NCI-H748 (cell line): ENCODE results near the gene CRYGN.

Experiments used
- DNase-seq: peaks from one replicate; lab custom pipeline; 2025; ENCODE audit not compliant: unreplicated experiment; lab: John Stamatoyannopoulos, UW

The CRYGN gene

DNA sequence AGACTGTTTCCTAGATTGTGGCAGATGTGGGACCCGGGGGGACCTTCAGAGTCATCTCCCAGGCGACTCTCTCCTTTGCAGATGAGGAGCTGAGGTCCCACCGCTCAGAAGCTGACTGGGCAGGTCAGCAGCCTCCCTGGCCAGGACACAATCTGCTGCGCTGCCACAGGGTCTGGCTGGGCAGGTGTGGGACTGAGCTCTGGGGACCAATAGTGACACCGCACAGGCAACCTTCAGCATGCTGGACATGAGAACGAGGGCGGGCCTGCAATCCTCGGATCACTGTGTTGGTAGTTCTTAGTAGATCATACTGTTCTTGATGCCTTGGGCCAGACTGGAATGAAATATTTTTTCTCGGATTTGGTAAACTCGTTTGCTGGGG lies 20.5 kb upstream of the CRYGN start:
- DNase-seq: no peak

DNA sequence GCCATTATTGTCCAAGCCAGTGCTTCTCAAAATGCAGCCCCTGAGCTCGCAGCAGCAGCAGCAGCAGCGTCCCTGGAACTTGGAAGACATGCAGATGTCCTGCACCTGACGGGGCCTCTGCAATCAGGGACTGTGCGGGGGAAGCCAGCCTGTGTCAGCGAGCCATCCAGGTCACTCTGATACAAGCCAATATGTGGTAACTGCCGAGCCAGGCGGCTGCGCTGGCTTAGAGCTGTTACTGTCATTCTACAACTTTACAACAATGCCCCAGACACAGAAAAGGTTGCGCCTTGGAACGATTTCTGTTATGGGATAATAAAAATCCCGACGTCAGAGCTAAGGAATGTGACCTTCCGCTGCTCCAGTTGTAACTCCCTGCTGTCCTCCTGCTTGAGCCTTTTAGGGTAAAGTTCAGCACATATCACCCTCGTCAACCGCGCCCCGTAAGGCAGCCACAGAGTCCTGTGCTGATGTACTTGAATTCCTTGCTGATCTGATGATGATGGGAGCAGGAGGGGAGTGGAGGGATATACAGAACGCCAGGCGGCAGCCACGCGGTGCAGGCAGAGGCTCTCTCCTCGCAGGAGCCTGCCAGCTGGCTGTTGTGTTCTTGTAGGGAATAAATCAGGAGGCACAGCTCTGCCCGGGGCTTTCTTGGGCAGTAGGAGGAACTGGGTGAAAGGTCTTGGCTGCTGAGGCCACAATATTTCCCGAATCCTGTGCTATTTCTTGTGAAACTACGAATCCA lies 20.0 kb upstream of the CRYGN start:
- DNase-seq: peak; percentile 10

DNA sequence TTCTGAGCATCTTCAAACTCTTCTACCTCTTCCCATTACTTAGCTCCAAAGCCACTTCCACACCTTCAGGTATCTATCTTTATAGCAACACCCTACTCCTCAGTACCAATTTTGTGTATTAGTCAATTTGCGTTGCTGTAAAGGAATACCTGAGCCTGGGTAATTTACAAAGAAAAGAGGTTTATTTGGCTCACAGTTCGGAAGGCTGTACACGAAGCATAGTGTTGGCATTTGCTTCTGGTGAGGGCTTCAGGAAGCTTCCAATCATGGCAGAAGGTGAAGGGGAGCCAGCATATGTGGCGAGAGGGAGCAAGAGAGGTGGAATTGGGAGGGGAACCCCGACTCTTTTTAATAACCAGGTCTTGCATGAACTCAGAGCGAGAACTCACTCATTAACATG lies 17.6 kb upstream of the CRYGN start:
- no peak for DNase-seq

DNA sequence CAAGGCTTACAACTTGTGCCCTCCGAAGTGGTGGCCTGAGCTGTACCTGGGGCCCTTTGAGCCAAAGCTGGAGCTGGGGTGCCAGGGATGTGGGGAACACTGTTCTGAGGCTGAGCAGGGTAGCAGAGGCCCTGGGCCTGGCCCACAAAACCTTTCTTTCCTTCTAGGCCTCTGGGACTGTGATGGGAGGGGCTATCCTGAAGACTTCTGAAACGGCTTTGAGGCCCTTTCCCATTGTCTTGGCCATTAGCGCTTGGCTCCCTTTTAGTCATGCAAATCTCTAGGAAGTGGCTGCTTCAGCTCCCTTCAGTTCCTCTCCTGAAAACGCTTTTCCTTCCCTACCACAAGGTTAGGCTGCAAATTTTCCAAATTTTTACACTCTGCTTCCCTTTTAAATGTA lies 16.8 kb upstream of the CRYGN start:
- DNase-seq: no peak

DNA sequence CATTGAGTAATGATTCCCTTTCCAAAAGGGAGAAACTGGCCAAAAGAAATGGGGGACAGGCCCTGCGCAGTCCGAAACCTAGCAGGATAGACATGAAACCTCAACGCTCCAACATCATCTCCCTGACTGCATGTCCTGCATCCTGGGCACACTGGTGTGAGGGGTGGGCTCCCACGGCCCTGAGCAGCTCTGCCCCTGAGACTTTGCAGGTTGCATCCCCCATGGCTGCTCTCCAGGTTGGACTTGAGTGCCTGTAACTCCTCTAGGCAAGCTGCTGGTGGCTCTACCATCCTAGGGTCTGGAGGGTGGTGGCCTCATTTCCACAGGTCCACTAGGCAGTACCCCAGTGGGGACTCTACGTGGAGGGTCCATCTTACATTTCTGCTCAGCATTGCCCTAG lies 16.3 kb upstream of the CRYGN start:
- DNase-seq: no peak

DNA sequence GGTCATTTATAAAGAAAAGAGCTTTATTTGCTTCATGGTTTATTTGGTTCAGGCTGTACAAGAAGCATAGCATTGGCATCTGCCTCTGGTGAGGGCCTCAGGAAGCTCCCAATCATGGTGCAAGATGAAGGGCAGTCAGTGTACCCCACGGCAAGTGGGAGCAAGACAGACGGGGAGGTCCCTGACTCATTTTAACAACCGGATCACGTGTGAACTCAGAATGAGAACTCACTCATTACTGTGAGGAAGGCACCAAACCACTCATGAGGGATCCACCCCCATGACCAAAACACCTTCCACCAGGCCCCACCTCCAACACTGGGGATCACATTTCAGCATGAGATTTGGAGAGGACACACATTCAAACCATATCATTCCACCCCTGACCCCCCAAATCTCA lies 15.7 kb upstream of the CRYGN start:
- no peak for DNase-seq

DNA sequence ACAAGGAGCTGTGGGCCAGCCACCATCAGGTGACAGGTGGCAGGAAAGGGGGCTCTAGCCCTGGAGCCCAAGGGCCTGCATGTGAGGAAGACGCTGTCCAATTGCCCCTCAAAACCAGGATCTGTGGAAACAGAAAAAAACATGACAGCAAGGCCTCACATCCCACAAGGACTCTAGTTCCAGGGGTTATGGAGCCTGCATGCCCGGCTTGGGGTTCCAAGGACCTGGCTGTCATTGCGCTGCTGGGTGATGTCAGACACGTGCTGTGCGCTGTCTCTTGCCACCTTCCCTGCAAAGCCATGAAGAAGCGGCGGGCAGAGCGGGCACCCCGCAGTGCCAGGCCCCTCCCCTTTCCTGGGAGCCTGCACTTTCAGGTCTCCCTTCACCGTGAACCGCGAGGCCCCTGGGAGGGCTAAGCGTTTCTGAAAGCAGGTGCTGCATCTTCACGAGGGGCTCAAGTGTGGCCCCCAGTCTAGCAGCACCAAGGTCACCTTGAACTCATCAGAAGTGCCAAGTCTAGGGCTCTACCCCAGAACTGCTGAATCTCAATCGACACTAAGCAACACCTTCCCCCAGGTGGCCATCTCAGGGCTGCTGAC lies 15.1 kb upstream of the CRYGN start:
- DNase-seq: no peak

DNA sequence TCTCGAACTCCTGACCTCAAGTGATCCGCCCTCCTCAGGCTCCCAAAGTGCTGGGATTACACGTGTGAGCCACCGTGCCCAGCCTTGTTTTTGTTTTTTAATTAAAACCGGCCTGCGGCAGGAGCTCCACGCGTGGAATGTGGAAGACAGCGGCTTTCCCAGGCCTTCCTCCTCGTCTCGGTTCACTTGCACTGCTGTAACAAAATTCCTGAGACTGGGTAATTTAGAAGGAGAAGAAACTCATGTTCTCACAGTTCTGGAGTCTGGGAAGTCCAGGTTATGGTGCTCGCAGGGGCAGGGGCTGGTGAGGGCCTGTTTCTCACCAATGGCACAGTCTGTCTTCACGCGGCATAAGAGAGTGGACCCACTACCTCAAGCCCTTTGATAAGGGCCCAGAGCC lies 14.4 kb upstream of the CRYGN start:
- no peak for DNase-seq

DNA sequence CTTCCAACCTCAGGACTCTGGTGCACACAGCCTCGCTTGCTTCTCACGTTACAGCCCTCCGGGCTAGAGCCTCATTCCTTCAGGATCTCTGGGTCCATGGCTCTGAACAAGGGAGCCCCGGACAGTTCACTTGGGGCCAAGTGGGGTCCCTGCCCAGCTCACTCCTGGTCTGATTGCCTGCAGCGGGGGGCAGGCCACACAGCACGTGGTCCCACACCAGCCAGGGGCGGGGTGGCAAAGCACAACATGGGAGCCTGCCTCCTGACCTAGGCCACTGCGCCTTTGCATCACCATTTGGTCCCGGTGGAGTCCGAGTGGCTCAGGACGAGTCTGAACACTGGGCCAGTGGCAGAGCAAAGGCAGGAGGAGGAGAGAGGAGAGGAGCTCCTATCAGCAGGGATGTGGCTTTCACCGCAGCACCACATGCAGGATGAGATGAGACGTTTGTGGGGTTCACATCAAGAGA lies 13.4 kb upstream of the CRYGN start:
- no peak for DNase-seq

DNA sequence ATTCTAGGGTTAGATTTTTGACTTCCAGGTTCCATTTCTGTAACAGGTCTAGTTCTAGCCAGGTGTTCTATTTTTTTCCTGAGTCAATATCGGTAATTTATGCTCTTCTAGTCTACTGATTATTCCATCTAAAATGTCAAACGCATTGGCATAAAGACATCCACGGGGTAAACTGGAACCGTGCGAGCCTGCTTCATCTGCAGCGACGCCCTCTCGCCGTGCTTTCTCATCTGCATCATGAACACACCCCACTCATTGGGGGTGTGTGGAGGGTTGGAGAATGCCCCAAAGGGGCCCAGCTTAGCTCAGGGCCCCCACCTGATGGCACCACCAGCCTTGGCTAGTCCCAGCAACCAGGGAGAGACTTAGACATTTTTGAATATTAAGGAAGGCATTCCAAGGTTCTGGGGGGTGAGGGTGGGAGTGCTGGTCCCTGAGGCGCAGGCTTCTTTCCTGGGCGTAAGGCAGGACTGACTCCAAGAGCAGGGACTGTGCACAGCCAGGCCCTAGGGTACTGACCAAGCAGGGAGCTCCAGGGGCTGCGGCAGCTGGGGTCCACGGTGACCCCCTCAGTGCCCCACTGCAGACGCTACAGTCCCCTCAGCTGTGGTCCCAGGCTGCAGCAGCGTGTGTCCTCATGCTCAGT lies 12.9 kb upstream of the CRYGN start:
- no peak for DNase-seq

DNA sequence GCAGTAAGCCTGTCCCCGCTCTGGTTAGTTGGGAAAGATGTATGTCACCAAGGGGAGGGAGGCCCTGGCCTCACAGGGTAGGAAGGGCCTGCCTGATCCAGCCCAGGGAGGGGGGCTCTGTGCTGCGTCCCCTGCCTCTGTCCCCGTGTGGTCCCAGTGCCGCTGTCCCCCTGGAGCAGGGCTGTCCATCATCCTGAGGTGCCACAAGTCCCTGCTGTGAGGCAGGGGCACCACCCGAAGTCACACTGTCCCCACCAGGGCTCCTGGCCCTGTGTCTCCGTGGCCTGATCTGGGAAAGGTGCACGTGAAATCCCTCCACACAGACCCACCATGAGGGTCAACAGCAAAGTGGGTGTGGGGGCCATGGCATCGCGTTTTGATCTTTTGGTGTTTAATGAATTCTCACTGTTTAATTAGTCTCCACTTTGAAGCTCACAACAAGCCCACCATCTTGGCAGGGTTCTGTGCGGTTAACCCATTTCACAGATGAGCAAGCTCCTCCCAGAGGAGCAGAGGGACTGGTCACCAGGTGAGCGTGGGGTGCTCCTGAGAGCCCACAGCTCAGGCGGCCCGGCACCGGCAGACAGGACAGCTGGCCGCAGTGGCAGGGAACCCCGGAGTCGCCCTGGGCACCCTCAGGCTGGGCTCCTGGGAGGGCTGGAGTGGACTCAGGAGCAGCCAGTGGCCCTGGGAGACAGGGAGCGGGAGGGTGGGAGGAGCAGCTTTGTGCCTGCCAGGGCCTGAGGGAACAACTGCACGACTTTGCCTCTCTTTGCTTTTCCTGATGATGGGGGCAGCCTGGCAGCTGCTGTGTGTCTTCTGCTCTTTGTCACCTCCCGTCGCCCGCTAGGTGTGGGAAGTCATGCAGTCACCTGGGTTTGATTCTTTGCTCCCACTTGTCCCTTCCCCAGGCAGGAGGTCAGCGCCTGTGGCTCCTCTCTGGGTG lies 12.0 kb upstream of the CRYGN start:
- no peak for DNase-seq

DNA sequence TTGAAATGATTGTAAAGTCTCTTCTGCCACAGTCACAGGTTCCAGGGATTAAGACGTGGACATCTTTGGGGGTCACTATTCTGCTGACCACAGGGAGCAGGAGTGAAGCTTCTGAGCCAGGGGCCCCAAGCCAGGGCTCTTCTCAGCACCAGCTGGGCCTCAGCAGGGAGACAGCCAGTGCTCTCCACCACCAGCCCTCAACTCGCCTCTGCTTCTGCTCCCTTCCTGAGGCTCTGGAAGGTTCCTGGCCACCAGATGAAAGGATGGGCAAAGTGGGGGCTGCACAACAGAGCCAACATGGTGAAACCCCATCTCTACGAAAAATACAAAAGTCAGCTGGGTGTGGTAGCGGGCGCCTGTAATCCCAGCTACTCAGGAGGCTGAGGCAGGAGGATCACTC lies 11.2 kb upstream of the CRYGN start:
- DNase-seq: no peak

DNA sequence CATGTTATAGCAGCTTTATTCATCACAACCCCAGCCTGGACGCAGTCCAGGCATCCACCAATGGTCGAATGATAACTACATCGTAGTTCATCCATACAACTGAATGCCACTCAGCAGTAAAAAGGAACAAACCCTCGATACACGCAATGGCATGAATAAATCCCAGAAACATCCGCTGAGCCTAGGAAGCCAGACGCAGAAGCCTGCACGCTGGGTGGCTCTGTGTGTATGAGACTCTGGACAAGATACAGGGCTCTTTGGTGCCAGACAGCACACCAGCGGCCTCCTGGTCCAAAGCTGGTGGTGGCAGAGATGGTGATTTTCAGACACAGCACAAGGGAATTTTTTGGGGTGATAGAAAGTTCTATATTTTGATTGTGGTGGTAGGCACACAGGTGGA lies 10.0 kb upstream of the CRYGN start:
- DNase-seq: no peak

DNA sequence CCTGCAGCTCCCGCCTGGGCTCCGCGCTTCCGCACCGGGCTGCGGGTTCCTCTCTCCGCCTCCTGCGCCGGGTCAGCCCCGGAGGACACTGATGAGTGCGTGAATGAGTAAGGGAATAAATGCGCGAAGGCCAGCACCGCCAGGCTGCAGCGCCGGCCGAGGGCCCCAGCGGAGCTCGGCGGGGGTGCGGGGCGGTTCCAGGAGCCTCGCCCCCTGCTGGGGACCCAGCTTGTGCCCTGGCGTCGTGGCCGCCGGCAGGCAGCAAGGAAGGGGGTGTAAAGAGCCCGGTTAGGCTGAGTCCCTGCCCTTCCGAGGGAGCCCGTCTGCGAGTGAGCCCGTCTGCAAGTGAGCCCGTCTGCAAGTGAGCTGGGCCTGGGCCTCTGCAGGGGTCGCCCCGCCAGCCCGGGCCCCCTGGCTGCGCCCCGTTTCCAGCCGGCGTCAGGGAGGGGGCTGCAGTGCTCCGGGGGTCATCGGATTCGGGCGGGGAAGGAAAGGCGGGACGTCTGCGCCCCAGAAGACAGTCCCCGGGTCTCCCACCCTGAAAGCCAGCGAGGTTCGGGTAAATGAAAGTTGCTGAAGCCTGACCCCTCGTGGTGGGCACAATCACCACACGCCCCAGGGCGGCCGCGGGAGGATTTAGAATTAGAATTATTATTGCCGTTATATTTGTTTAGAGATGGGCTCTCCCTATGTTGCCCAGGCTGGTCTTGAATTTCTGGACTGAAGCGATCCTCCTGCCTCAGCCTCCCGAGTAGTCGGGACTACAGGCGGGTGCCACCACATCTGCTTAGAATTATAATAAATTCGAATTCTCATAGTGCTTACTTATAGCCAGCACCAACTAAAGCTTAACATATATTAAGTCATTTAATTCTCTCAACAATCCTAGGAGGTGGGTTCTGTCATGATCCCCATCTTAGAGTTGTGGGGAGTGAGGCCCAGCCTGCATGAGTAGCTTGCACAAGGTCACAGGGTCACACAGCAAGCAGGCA lies 8.6 kb upstream of the CRYGN start:
- peak; percentile 55 for DNase-seq

DNA sequence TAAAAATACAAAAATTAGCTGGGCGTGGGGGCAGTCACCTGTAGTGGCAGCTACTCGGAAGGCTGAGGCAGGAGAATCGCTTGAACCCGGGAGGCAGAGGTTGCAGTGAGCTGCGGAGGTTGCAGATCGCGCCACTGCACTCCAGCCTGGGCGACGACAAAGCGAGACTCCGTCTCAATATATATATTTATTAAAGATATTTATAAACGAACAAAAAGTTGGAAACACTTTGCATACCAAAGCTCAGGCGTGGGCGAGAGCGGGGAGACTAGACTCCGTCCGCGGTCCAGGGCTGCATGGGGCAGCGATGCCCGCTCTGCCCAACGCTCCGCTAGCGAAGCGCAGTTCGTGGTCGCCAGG lies 7.9 kb upstream of the CRYGN start:
- no peak for DNase-seq

DNA sequence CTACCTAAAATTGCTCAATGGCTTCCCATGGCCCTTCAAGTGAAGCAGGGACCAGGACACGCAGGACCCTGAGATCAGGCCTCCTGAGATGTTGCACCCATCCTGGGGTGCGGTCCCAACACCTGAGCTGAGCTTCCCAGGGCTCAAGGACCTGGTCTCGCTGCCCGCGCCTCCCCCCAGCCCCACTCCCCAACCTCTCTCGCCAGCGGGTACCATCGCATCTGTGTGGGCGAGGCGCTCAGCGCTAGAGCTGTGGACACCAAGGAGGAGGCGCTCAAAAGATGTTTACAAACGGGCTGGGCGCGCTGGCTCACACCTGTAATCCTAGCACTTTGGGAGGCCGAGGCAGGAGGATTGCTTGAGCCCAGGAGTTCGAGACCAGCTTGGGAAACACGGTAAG lies 7.4 kb upstream of the CRYGN start:
- no peak for DNase-seq

DNA sequence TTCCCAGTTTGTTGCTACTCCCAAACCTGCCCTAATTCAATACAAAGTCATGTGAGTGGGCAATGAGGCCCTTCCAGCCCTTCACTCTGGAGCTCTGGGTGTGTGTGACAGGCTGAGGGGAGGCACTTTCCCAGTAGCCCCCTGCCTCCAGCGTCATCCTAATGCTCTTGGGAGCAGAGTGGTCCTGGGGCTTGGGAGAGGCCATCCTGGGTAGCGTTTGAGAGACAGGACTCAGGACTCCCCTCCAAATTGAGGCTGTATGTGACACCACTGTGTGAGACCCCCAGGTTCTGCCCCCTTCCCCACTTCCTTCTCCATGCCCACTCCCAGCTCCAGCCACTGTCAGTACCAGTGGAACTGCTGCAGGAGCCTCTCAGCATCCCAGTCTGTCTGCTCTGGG lies 6.5 kb upstream of the CRYGN start:
- DNase-seq: no peak

DNA sequence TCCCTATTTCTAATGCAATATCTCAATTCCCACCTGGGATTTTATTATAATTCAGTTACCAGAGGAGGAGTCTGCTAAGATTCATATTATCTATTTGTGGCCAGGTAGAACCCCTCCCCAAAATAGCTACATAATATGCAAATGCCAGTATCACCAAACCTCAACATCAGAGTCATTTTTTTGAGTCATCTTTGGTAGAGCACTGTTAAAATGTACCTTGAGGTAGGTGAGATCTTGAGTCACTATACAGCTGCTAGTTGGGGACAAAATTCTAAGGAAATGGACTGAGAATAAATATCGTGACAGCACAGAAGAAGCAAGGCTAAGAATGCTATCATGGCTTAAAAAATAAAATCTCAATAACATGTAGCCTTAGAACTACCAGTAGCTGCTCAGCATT lies 4.7 kb upstream of the CRYGN start:
- no peak for DNase-seq

DNA sequence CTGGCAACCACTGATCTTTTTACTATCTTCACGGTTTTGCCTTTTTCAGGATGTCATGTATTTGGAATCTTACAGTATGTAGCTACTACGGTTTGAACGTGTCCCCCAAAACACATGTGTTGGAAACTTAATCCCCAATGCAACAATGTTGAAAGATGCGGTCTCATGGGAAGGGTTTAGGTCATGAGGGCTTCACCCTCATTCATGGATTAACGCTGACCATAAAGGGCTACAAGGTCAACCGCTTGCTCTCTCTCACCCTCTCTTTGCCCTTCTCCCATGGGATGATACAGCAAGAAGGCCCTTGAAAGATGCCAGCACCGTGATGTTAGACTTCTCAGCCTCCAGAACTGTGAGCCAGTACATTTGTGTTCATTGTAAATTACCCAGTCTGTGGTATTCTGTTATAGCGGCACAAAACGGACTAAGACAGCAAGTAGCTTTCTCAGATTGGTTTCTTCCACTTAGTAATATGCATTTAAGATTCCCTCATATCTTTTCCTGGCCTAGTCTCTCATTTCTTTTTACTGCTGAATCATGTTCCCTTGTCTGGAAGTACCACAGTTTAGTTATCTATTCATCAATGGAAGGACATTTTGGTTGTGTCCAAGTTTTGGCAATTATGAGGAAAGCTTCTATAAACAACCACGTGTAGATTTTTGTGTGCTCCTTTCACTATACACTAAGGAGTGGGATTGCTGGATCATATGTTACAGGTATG lies 3.0 kb upstream of the CRYGN start:
- no peak for DNase-seq
